CD1c-positive myeloid dendritic cell (primary cell): ENCODE measurements around the gene UVRAG.
"Not testable (repeated sequence)": the region's sequence is repeated elsewhere in the genome, so short reads cannot be mapped to it uniquely, and the experiment has no call there.

Experiments used
- DNase-seq: peaks from one replicate; pipeline ENCODE4 v3.0.0-alpha.2; 2016; ENCODE audit errors: extremely low spot score

UVRAG gene

DNA sequence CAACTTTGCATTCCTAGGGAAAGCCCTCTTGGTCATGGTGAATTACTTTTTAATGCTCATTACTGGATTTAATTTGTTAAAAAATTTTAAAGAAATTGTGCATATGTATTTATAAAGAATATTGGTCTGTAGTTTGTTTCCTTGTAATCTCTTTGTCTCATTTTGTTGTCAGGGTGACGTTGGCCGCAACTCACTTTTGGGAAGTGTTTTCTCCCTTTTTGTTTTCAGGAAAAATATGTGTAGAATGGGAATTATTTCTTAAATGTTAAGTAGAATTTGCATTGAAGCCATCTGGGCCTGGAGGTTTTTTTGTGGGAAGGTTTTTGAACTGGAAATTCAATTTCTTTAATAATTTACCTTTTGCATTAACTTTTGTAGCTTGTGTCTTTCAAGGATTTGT lies 149.1 kb downstream of the UVRAG start:
- no peak for DNase-seq

GRCh38 chr11:75966537-75967287 lies 151.7 kb downstream of the UVRAG start:
- DNase-seq, result peak; percentile 83

DNA sequence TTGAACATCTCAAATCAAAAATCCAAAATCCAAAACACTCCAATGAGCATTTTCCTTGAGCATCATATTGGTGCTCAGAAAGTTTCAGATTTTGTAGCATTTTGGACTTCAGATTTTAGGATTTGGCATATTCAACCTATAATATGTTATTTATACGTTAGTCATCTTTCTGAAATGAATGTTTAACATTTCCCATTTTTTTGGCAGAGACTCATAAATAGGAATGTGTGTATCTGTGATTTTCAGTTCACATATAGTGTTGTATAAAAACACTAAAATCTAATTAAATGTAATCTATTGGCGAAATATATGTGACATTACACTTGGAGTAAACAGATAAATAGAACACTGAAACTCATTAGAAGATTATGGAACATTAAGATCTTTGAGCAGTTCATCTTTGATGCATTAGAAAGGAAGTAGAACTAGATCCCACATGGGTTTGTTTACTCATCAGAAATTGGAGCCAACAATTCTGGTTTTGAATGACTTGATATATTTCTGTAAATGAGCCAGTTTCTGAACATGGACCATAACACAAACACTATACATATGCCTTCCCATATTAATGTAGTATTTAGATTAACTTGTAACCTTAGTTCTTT lies 153.1 kb downstream of the UVRAG start:
- no peak for DNase-seq

DNA sequence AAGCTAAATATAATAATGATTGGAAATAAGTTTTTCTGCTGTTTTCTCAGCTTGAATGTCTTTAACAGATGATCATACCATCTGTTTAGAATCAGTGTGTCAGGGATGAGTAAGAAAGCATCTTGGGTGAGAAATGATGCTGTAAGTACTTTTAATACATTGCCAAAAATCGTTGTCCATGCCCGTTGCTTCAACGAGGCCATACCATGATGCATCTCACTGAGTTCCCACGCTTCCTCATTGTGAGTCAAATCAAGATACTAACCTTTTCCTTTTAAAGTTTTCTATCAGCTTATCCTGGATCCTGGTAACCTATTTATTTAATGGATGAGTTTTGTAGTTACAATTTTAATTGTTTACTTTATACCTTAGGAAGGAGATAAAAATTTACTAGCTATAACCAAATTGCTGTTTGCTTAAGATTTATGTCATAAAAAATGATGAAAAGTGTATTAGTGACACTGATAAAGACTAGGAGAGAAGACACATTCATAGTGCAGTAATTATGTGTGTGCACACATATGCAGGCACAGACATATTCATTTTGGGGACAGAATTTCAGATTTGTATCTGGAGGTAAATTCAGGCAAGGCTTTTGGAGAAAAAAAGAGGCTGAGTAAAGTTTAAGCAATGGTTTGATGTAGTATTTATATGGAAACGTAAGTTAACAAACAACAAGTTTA lies 154.8 kb downstream of the UVRAG start:
- DNase-seq, result no peak

GRCh38 chr11:75973710-75974109 lies 158.7 kb downstream of the UVRAG start:
- DNase-seq, result not testable (repeated sequence)

GRCh38 chr11:75979075-75979474 lies 164.1 kb downstream of the UVRAG start:
- DNase-seq, result not testable (repeated sequence)

GRCh38 chr11:75979479-75980027 lies 164.5 kb downstream of the UVRAG start:
- DNase-seq, result not testable (repeated sequence)

- no peak for DNase-seq
Measured at GRCh38 chr11:75980031-75980430, 165.0 kb downstream of the UVRAG start.

DNA sequence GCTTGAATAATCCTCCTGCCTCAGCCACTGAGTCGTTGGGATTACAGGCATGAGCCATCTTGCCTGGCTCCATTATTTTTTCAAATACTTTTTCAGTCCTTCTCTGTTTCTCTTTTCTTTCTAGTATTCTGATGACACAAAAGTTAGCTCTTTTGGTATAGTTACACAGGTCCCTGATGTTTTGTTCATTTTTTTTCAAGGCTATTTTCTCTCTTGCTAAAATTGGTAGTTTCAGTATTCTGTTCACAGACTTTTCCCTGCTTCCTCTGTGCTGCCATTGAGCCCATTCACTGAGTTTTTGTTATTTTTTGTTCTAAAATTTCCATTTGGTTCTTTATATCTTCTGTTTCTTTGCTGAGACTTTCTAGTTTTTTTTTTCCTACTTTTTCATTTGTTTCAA lies 166.5 kb downstream of the UVRAG start:
- no peak for DNase-seq

GRCh38 chr11:75982309-75982708 lies 167.3 kb downstream of the UVRAG start:
- DNase-seq, result no peak

DNA sequence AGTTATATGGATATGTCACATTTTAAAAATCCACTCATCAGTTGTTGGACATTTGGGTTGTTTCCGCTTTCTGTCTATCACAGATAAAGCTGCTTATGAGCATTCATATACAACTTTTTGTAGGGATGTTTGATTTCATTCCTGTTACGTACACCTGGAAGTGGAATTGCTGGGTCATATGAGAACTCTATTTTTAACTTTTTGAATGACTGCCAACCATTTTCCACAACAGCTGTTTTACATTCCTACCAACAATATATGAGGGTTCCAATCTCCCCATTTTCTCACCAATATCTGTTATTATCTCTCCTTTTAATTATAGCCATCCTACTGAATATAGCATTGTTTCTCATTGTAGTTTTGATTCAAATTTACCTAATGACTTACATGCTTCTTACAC lies 172.0 kb downstream of the UVRAG start:
- DNase-seq, result no peak

DNA sequence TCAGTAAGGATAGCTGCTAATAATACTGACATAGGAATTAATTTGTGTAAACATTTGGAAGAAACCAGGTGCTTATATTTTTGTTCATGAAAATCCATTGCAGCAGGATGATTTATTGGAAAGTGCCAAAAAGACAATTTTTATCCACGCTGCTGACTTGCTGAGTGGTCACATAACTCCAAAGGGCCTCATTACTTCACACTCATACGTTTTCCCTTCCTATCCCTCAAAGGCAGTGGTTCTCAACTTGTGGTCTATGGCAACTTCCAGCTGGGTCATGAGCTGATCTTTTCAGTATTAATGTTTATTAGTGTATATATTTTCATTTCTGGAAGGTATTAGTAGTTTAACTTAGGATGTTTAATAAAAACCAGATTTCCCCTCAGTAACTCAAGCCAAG lies 178.1 kb downstream of the UVRAG start:
- DNase-seq, result no peak

DNA sequence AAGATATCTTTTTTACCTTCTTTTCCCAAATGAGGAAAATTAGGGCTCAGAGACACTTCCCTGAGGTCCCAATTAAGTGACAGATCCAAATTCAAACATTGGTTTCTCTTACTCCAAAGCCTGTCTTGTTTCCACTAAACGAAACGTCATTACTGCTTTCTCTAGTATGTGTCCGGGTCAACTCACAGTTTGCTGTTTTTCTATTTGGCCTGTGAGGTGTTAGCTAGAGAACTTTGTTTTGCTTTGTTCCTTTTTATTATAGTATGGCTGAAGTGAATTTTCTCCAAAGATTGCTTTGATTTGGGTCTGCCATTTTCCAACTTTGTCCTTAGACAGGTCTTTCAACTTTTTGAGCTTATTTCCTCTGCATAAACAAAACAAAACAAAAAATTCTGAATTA lies 179.6 kb downstream of the UVRAG start:
- DNase-seq, result no peak

DNA sequence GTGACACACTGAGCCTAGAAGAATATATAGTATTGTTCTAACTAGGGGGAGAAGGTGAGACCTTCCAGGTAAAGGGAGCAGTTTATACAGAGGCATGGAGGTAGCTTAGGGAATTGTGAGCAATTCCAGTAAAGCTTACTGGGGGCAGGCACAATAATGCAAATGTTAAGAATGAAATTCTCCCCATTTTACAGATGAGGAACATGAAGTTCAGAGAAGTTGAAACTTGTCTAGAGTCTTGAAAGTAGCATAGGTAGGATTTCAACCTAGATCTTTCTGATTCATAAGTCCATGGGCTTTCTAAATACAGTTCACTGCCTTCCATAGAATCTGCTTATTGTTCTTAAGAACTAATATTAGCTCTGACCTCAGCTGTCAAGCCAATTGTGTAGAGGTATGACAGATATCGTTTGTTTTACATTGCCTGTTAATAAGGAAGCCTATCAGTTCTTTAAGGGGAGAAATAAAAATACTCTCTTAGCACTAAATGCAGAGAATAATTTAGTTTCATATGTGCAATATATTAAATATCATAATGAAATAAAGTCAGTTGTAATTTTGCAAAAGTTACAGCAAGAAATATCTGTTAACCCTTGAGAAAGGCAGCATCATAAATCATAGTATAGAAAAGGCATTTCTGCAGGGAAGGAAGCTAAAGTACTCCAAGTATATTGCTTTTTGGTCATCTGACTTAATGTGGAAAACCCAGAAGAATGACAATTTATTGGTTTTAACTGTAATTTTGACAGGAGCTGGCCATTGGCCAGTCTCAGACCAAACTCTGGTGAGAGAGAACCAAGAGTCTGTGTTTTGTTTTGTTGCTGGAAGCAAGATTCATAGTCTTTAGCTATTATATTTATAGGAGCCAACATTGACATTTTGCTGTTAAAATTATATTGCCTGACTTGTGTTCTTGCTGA lies 181.8 kb downstream of the UVRAG start:
- no peak for DNase-seq

DNA sequence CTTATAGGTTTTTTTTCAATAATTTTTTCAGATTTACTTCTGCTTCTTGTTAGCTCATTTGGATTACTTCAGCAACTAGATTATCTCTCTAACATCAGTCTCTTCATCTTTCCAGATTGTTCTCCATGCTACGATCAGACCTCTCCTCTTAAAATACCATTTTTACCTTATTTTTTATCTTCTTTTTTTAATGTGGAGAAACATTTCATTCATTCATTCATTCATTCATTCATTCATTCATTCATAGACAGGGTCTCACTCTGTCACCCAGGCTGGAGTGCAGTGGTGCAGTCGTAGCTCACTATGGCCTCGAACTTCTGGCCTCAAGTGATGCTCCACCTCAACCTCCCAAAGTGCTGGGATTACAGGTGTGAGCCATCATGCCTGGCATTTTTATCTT lies 189.4 kb downstream of the UVRAG start:
- no peak for DNase-seq

- DNase-seq, result no peak
Measured at GRCh38 chr11:76005756-76006155, 190.7 kb downstream of the UVRAG start.

DNA sequence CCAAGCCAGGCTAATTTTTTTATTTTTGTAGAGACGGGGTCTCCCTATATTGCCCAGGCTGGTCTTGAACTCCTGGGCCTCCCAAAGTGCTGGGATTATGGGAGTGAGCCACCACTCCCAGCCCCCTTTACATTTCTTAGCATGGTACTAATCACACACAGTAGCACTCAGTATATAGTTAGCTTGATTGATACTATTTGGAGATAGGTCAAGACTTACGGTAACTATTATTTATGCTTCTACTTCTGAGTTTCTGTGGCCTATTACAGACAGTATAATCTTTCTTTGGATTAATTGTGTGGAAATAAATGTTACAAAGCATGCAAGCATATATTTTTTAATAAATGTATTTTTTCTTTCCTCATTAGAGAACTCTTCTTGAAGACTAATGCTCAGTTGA lies 192.2 kb downstream of the UVRAG start:
- DNase-seq, result no peak

DNA sequence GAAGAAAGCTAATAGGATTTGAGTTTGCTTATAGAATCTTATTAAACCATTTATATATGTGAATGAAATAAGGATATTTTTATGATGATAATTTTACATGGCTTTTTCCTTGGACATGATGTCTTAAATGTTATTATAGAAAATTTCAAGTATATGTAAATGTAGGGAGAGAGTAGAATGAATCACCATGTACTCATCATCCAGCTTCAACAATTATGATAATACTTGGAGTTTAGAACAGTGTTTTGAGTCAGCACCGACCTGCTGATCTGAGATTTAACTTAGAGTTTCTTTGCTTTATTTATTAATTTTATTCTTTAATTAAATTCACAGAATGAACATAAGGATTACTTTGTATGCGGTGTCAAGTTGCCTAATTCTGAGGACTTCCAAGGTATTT lies 193.5 kb downstream of the UVRAG start:
- DNase-seq, result no peak

DNA sequence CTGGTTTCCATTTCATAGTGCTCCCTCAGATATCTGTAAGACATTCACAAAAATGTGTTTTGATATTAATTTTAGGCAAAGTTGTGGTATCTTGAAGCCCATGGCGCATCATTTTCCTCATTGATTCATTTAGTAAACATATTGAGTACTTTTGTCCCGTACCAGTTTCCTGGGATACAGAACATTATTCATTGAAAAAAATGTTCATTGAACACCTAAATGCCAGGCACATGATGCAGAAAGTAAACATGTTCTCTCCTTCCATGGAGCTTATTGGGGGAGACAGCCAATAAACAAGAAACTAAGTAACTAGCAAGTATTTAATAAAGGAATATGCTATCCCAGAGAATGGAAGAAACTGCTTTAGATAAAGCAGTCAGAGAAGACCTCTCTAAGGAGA lies 195.0 kb downstream of the UVRAG start:
- no peak for DNase-seq

- DNase-seq, result no peak
Measured at GRCh38 chr11:76013526-76013925, 198.5 kb downstream of the UVRAG start.

- DNase-seq, result no peak
Measured at GRCh38 chr11:76023236-76024068, 208.4 kb downstream of the UVRAG start.
